GM15510 (cell line): Measurements from ENCODE around the gene SIDT2.

Experiments
- POLR2A ChIP-seq: IDR thresholded peaks from 3 replicates; pipeline ENCODE4 v1.6.1; 2011; ENCODE audit warnings: borderline replicate concordance; ENCODE audit not compliant: insufficient read length; ENCODE audit errors: extremely low read depth

Gene SIDT2

GRCh38 chr11:117178210-117179034 lies at the start of gene SIDT2:
Gene SIDT2 (plus strand): TSS chr11:117178743. CDS start chr11:117179264, 521 bp downstream.
- TF ChIP-seq POLR2A: peak; percentile 64

GRCh38 chr11:117130879-117131278 lies 47.7 kb upstream of the SIDT2 start:
- no peak for TF ChIP-seq POLR2A

DNA sequence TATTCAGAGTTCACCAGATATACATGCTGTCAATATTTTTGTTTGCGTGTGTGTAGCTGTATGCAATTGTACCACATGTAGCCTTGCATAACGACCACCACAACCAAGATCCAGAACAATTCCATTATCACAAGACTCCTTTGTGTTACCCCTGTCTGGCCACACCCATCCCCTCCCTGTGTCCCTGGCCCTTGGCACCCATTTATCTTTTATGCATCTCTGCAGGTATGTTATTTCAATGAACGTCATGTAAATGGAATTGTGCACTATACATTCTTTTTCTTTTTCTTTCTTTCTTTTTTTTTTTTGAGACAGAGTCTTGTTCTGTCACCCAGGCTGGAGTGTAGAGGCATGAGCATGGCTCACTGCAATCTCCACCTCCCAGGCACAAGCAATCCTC lies 44.1 kb upstream of the SIDT2 start:
- no peak for TF ChIP-seq POLR2A

DNA sequence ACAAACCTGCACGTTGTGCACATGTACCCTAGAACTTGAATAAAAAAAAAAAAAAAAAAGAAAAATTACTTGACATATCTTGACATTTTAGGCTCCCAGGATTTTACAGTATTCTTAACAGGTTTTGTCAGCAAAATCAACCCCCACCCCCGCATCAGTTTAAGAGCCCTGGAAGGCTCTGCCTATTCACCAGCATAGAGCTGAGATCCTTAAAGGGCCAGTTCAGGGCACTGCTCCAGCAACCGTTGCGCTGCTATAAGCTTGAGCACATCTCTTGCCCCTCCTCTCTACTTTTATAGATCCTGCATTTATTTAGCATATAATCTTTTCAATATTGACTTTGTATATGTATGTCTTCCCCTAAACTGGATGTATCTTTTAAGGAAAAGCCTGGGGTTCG lies 35.2 kb upstream of the SIDT2 start:
- no peak for TF ChIP-seq POLR2A

DNA sequence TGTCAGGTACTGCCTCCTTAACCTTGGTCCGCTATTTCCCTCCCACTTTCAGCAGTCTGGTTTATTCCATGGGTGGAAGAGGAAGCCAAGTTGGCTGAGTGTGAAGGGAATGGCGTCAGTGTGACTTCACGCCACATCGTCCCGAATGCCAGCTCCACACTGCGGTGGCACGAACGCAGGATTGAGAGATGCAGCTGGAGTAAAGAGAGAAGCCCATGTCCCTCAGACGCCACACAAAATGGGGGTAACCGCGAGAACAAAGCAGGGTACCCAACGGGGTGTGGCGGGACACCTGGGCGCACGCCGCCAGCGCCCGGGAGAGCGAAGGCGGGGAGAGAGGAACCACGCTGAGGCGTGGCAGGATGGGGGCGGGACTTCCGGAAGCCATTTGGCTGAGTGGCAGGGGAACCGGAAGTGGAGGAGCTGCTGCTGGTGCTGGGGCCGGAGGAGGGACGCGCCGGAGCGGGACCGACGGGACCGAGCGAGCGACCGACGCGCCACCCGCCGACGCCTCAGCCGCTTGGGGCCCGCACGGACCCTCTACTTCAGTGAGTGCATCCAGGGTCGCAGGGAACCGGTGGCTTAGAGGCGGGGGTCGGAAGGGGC lies 34.6 kb upstream of the SIDT2 start, which contains the start of gene PAFAH1B2:
PAFAH1B2 (plus strand) TSS at position 417 of the 606 bp plus-strand sequence. CDS start 8,161 bp downstream, outside the sequence.
- peak; percentile 89 for TF ChIP-seq POLR2A

- no peak for TF ChIP-seq POLR2A
These were observed 33.8 kb upstream of the SIDT2 start for GRCh38 chr11:117144477-117145392.

- no peak for TF ChIP-seq POLR2A
These were observed 33.2 kb upstream of the SIDT2 start for GRCh38 chr11:117145393-117145761.

- TF ChIP-seq POLR2A: no peak
These were observed 32.0 kb upstream of the SIDT2 start for GRCh38 chr11:117146521-117146920.

DNA sequence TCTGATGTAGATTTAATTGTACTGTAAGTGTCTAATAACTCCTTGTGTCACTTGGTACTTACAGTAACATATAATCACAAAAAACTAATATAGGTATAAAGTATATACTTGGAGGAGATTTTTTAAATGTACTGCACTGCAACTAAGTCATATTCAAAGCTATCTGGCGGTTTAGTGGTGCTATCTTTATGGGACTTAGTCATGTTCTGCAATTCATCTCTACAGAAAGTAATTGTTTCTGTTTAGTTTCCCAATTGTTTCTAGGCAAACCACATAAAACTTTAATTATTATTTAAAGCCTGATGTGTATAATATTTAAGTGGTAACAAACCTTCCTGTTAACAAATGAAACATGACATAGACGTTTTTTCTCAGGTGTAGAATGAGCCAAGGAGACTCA lies 26.5 kb upstream of the SIDT2 start:
- no peak for TF ChIP-seq POLR2A

DNA sequence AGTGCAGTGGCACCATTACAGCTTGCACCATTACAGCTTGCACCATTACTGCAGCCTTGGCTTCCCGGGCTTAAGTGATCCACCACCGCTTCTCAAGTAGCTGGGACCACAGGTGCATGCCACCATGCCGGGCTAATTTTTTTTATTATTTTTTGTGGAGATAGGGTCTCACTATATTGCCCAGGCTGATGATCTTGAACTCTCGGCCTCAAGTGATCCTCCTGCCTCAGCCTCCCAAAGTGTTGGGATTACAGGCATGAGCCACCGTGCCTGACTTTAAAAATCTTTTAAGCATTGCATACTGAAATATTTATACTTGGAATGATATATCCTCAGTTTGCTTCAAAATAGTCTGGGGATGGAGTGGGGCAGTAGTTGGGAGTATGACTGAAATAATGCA lies 24.1 kb upstream of the SIDT2 start:
- TF ChIP-seq POLR2A: no peak

- TF ChIP-seq POLR2A: no peak
These were observed 21.0 kb upstream of the SIDT2 start for GRCh38 chr11:117157507-117157906.

GRCh38 chr11:117159892-117160291 lies 18.7 kb upstream of the SIDT2 start:
- no peak for TF ChIP-seq POLR2A

DNA sequence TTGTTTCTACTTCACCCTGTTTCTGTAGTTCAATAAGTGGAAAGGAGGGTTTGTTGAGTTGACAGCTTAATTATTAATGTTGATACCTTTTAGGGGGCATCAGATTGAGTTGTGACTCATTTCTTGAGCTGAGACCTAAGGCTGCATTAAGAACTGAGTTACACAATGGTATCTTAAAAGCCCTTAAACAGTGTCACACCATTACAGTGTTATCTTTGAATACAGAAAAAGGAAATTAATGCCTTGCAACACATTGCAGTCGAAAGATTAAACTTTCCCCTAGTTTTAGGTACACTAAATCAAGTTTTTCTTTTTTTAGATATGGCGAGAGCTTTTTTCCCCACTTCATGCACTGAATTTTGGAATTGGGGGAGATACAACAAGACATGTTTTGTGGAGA lies 17.7 kb upstream of the SIDT2 start:
- no peak for TF ChIP-seq POLR2A

DNA sequence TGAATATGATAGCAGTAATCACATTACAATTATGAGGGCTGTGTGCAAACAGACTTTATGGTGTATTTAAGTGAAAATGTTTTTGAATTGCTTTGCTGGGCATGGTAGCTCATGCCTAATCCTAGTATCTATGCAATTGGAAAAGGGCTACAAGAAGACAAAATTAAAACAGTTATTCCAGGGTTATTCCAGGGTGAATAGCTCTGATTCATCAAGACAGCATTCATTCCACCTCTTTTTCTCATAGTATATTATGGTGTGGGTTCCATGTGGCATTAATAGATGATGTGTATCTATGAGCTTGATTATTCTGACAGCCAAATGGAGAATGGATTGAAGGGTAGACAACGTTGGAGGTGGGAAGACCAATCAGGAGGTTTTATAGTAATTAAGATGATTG lies 12.1 kb upstream of the SIDT2 start:
- TF ChIP-seq POLR2A: no peak

- no peak for TF ChIP-seq POLR2A
These were observed 8.8 kb upstream of the SIDT2 start for GRCh38 chr11:117169736-117170135.
